ENCODE results near the gene GCGR. TPM values are rescaled to one million over a fixed set of nuclear protein-coding genes. Genes with fewer than 3 reads are reported as not detected.

GCGR gene
- total and polyA plus RNA-seq, 2 of the 13 experiments (the other 11 are each of a cell fraction or from before 2014, with no cell fraction given): 0.04 to 0.13 TPM

- Histone ChIP-seq H3K4me2 (ENCODE audit: low read depth, low read length) (no peak overlapping the region), H3K27me3 (ENCODE audit: control insufficient read depth in 1 of 2, insufficient read depth in 2 of 2, low read length in 2 of 2) (peaks cover 9 to 28% of the 10 kb centered on the region in 2 experiments; a peak in 4 of 5 replicates), H3K36me3 (replicated peaks in 1 of 2; ENCODE audit: control insufficient read depth in 1 of 2, insufficient read depth in 2 of 2, low read length in 2 of 2) (no peaks in the 10 kb centered on the region), H4K20me1 (ENCODE audit: insufficient read depth, low read length) (no peaks in the 10 kb centered on the region), H3K9ac (ENCODE audit: insufficient read depth, low read depth, low read length) (no peak overlapping the region), H2AFZ (ENCODE audit: low read length) (no peak overlapping the region), H3K9me3 (ENCODE audit: low read length) (no peaks in the 10 kb centered on the region), H3K4me3 (replicated peaks in 1 of 3; ENCODE audit: insufficient read depth in 1 of 3, low read depth in 2 of 3, low read length in 3 of 3) (no peak overlapping the region), H3K4me1 (ENCODE audit: insufficient read depth, low read length) (peaks cover 36% of the 10 kb centered on the region), H3K27ac (ENCODE audit: extremely low read length, insufficient read depth, low read length) (no peak overlapping the region), H3K79me2 (ENCODE audit: insufficient read depth, low read length) (no peaks in the 10 kb centered on the region)
- ATAC-seq (no peak), DNase-seq (ENCODE audit: low spot score) (no peak), FAIRE-seq (no peak)
- POLR2A ChIA-PET: interaction anchor here (1.1 to 1.8 kb wide), 4 partner anchors 9 to 79 kb away, joined by 3 to 7 read pairs (median 4); partner anchors contain the start of gene MCRIP1
- in situ Hi-C loops (cut with HindIII; ENCODE audit: extremely low pct_ligation_motif_present, low pct_unique_long_range_greater_than_20kb): no loop called here
- CTCF ChIA-PET (ENCODE audit: low intra/inter-chr PET ratio, low total read pairs): no interaction called here
- intact Hi-C loops (cut with micrococcal nuclease; ENCODE audit: unreplicated experiment): no loop called here
- WGBS (ENCODE audit: low lambda C conversion rate): 74% methylated on average over 30 of the region's 41 CpGs
- BruUV-seq (replicated peaks): no TSS peak
- TF ChIP-seq SP1 (IDR thresholded peaks at IDR 0.05) (no peak), SP1 (CRISPR knock-in tag; IDR thresholded peaks at IDR 0.05) (no peak), ZNF329 (CRISPR knock-in tag; IDR thresholded peaks at IDR 0.05; ENCODE audit: low read depth) (no peak), UBTF (CRISPR knock-in tag; IDR thresholded peaks at IDR 0.05) (no peak), HNRNPL (IDR thresholded peaks at IDR 0.05; ENCODE audit: low read depth, low read length) (peak; percentile 85; the same call in 1 of the 2 replicates), ZNF17 (CRISPR knock-in tag; IDR thresholded peaks at IDR 0.05) (no peak), MTA3 (CRISPR knock-in tag; IDR thresholded peaks at IDR 0.05) (no peak), ZNF598 (CRISPR knock-in tag; IDR thresholded peaks at IDR 0.05; ENCODE audit: borderline replicate concordance) (no peak), KLF9 (CRISPR knock-in tag; IDR thresholded peaks at IDR 0.05; ENCODE audit: low read depth) (no peak), TCF12 (IDR thresholded peaks at IDR 0.05) (no peak), TCF12 (CRISPR knock-in tag; IDR thresholded peaks at IDR 0.05) (no peak), NR0B2 (CRISPR knock-in tag; IDR thresholded peaks at IDR 0.05) (0 out of 2 replicates have a peak, but pooled peaks have one; percentile 10), FOXK1 (CRISPR knock-in tag; IDR thresholded peaks at IDR 0.05; ENCODE audit: borderline replicate concordance, low read depth) (no peak), ZNF101 (CRISPR knock-in tag; IDR thresholded peaks at IDR 0.05; ENCODE audit: borderline replicate concordance, low read depth) (no peak), MYC (CRISPR knock-in tag; IDR thresholded peaks at IDR 0.05; ENCODE audit: borderline replicate concordance) (0 out of 2 replicates have a peak, but pooled peaks have one; percentile 18), HNRNPH1 (optimal IDR thresholded peaks at IDR 0.05; ENCODE audit: low read depth, low read length) (no peak), ZNF597 (CRISPR knock-in tag; IDR thresholded peaks at IDR 0.05) (no peak), ZNF790 (CRISPR knock-in tag; IDR thresholded peaks at IDR 0.05; ENCODE audit: borderline replicate concordance) (no peak)
Observed at GRCh38 chr17:81813861-81814683, 10.1 kb downstream of the GCGR start.

Measured in HepG2 (cell line).